H1 (cell line): ENCODE measurements around the gene NUS1.

Experiments
- CTCF ChIP-seq, 3 experiments: IDR thresholded peaks; 1 replicate in 2 of 3; 2 replicates in 1 of 3; pipeline versions ENCODE4 v1.5.1 to v1.6.1; 2011; ENCODE audit warnings: low read length in 3 of 3, mild to moderate bottlenecking in 3 of 3, inconsistent platforms in 2 of 3, low read depth in 1 of 3, moderate library complexity in 1 of 3; ENCODE audit not compliant: insufficient read depth in 1 of 3; ENCODE audit errors: control extremely low read depth in 1 of 3
- EZH2 ChIP-seq: fragments of 200-600 bp; sonication (generic); IDR thresholded peaks from 2 replicates; pipeline ENCODE4 v1.7.1; 2012; ENCODE audit warnings: low read depth, mild to moderate bottlenecking, moderate library complexity, low read length, inconsistent platforms; ENCODE audit not compliant: severe bottlenecking
- JUN ChIP-seq: IDR thresholded peaks from 2 replicates; pipeline ENCODE4 v1.6.1; 2011; ENCODE audit warnings: low read depth, mild to moderate bottlenecking, improper control_type of control experiment, low read length

GRCh38 chr6:117681162-117681741, 6.0 kb downstream of the NUS1 start:
- TF ChIP-seq EZH2 (no peak), CTCF (IDR thresholded peaks at IDR 0.05; ENCODE audit: control extremely low read depth in 1 of 3, insufficient read depth in 1 of 3, low read depth in 1 of 3, low read length in 3 of 3) (no peak), JUN (no peak)
